Hepatocyte (in vitro differentiated cells): ENCODE data around the gene FHOD3. TPM values are rescaled to one million over a fixed set of nuclear protein-coding genes. Genes with fewer than 3 reads are reported as not detected.

Experiments
- DNase-seq: peaks from one replicate; pipeline ENCODE4 v3.0.0-alpha.2; 2016; ENCODE audit warnings: low spot score
- H2AFZ ChIP-seq: fragments of 200-600 bp; sonication (generic); 2 replicates; pipeline ENCODE4 v1.6.0; 2016; ENCODE audit warnings: antibody characterized with exemption, mild to moderate bottlenecking
- H3K27ac ChIP-seq: fragments of 200-600 bp; sonication (generic); 2 replicates; pipeline ENCODE4 v1.5.1; 2016; ENCODE audit warnings: mild to moderate bottlenecking
- H3K27me3 ChIP-seq: fragments of 200-600 bp; sonication (generic); 2 replicates; pipeline ENCODE4 v1.6.1; 2016
- H3K36me3 ChIP-seq: fragments of 200-600 bp; sonication (generic); replicated peaks from 2 replicates; pipeline ENCODE4 v1.5.1; 2016; ENCODE audit warnings: low read depth; ENCODE audit not compliant: insufficient read depth
- H3K4me1 ChIP-seq: fragments of 200-600 bp; sonication (generic); 2 replicates; pipeline ENCODE4 v1.5.1; 2016; ENCODE audit warnings: mild to moderate bottlenecking, moderate library complexity; ENCODE audit not compliant: insufficient read depth
- H3K4me2 ChIP-seq: fragments of 200-600 bp; sonication (generic); 2 replicates; pipeline ENCODE4 v1.6.0; 2016
- H3K4me3 ChIP-seq: fragments of 200-600 bp; sonication (generic); 2 replicates; pipeline ENCODE4 v1.5.1; 2016; ENCODE audit warnings: mild to moderate bottlenecking
- H3K79me2 ChIP-seq: fragments of 200-600 bp; sonication (generic); 2 replicates; pipeline ENCODE4 v1.6.0; 2017; ENCODE audit warnings: mild to moderate bottlenecking
- H3K9me2 ChIP-seq: fragments of 200-600 bp; sonication (generic); replicated peaks from 2 replicates; pipeline ENCODE4 v1.6.0; 2017; ENCODE audit warnings: mild to moderate bottlenecking; ENCODE audit not compliant: insufficient read depth
- H3K9me3 ChIP-seq: fragments of 200-600 bp; sonication (generic); 2 replicates; pipeline ENCODE4 v1.5.1; 2016; ENCODE audit warnings: low read depth, mild to moderate bottlenecking
- H4K20me1 ChIP-seq: fragments of 200-600 bp; sonication (generic); 2 replicates; pipeline ENCODE4 v1.6.0; 2016; ENCODE audit warnings: mild to moderate bottlenecking; ENCODE audit not compliant: insufficient read depth, poor library complexity, severe bottlenecking
- CTCF ChIP-seq: fragments of 200-600 bp; sonication (generic); IDR thresholded peaks from 2 replicates; pipeline ENCODE4 v1.5.1; 2016; ENCODE audit warnings: antibody characterized with exemption, mild to moderate bottlenecking; ENCODE audit not compliant: poor library complexity
- EZH2 ChIP-seq: fragments of 200-600 bp; sonication (generic); IDR thresholded peaks from 2 replicates; pipeline ENCODE4 v1.6.1; 2016; ENCODE audit warnings: antibody characterized with exemption, mild to moderate bottlenecking, borderline replicate concordance
- EZH2phosphoT487 ChIP-seq: fragments of 200-600 bp; sonication (generic); IDR thresholded peaks from one replicate; pipeline ENCODE4 v1.6.1; 2018; ENCODE audit warnings: antibody characterized with exemption, mild to moderate bottlenecking, low read depth, moderate library complexity; ENCODE audit not compliant: unreplicated experiment, severe bottlenecking
- WGBS: methylation state at CpG from one replicate; pipeline ENCODE4 v1.1.6; 2016; ENCODE audit warnings: low lambda C conversion rate; ENCODE audit errors: missing lambda C conversion rate; 5-methylcytosine and 5-hydroxymethylcytosine counted together
- polyA plus RNA-seq: library from polyadenylated mRNA; unstranded; fragments of >200 nt; fragmentation: Nextera tagmentation; extraction: Ambion mirVana; gene quantifications from 2 replicates; pipeline ENCODE4 v1.2.1, GENCODE V29; 2016
- total RNA-seq: library from RNA; depleted of rRNA; stranded (reverse); fragments of >200 nt; gene quantifications from 2 replicates; pipeline ENCODE4 v1.2.3, GENCODE V29; 2014

Gene FHOD3
- total and polyA plus RNA-seq, 2 experiments from 2014 or later: 1.7 to 2.7 TPM

- no peak for TF ChIP-seq CTCF
- no peak for TF ChIP-seq EZH2phosphoT487
- no peak for TF ChIP-seq EZH2
- 96% methylated on average over 5 of the region's 5 CpGs for WGBS
- H3K36me3 ChIP-seq: no peaks in the 10 kb centered on the region
Observed at GRCh38 chr18:36592282-36592681, 294.8 kb downstream of the FHOD3 start.

GRCh38 chr18:36593001-36593400, 295.5 kb downstream of the FHOD3 start:
- Histone ChIP-seq H4K20me1 (no peaks in the 10 kb centered on the region), H3K4me2 (no peak overlapping the region), H3K36me3 (no peaks in the 10 kb centered on the region), H3K27me3 (no peaks in the 10 kb centered on the region), H3K4me1 (no peaks in the 10 kb centered on the region), H3K9me2 (no peaks in the 10 kb centered on the region), H3K79me2 (no peaks in the 10 kb centered on the region), H3K27ac (no peak overlapping the region), H3K4me3 (no peak overlapping the region), H3K9me3 (no peaks in the 10 kb centered on the region), H2AFZ (no peak overlapping the region)
- TF ChIP-seq EZH2: no peak
- TF ChIP-seq CTCF: no peak
- TF ChIP-seq EZH2phosphoT487: no peak
- DNase-seq: no peak

More at GRCh38 chr18:36592282-36592681, 294.8 kb downstream of the FHOD3 start:
- Histone ChIP-seq H3K4me1 (no peaks in the 10 kb centered on the region), H3K79me2 (no peaks in the 10 kb centered on the region), H4K20me1 (no peaks in the 10 kb centered on the region), H3K9me3 (no peaks in the 10 kb centered on the region), H3K4me3 (no peak overlapping the region), H3K9me2 (no peaks in the 10 kb centered on the region), H3K27ac (no peak overlapping the region), H3K27me3 (no peaks in the 10 kb centered on the region), H2AFZ (no peak overlapping the region), H3K4me2 (no peak overlapping the region)
- no peak for DNase-seq

DNA sequence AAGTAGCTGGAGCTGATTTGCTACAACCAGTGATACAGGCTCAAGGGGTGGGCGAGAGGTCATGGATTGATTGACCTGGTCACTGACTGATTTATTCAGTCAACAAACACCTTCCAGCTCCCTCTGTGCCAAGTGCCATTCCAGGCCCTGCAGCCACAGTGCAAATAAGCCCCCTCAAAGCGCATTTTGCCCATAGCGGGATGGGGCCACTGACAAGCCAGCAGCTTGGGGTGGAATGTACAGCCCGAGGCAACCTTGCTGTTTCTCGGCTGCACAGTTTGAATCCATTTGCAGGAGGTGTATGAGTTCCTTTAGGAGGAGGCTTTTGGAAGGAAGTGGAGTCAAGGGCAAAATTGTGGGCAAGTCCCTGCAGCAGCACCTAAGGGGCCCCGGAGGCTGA, 296.1 kb downstream of the FHOD3 start:
- Histone ChIP-seq H3K9me2 (no peaks in the 10 kb centered on the region), H3K79me2 (no peaks in the 10 kb centered on the region), H3K4me1 (no peaks in the 10 kb centered on the region), H3K36me3 (no peaks in the 10 kb centered on the region), H3K27me3 (no peaks in the 10 kb centered on the region), H3K9me3 (no peaks in the 10 kb centered on the region), H4K20me1 (no peaks in the 10 kb centered on the region), H2AFZ (no peak overlapping the region), H3K4me2 (no peak overlapping the region), H3K27ac (no peak overlapping the region), H3K4me3 (no peak overlapping the region)
- TF ChIP-seq EZH2phosphoT487: no peak
- TF ChIP-seq CTCF: no peak
- no peak for TF ChIP-seq EZH2
- no peak for DNase-seq
- whole genome bisulfite sequencing: 87% methylated on average over 6 of the region's 6 CpGs

GRCh38 chr18:36594621-36595020, 297.1 kb downstream of the FHOD3 start:
- Histone ChIP-seq H4K20me1 (no peaks in the 10 kb centered on the region), H2AFZ (no peak overlapping the region), H3K9me2 (no peaks in the 10 kb centered on the region), H3K36me3 (no peaks in the 10 kb centered on the region), H3K79me2 (no peaks in the 10 kb centered on the region), H3K4me1 (no peaks in the 10 kb centered on the region), H3K4me3 (no peak overlapping the region), H3K9me3 (no peaks in the 10 kb centered on the region), H3K4me2 (no peak overlapping the region), H3K27ac (no peak overlapping the region), H3K27me3 (no peaks in the 10 kb centered on the region)
- DNase-seq: no peak
- WGBS: 93% methylated on average over 9 of the region's 9 CpGs
- no peak for TF ChIP-seq EZH2
- no peak for TF ChIP-seq CTCF
- no peak for TF ChIP-seq EZH2phosphoT487
